T-helper 2 cell treated with Interferon-gamma antibody and Interleukin-4, amounts not matched to agents 5 μg/mL and 100 μg/mL, for 36 hours (primary cell): Measurements from ENCODE around the gene FGD5.
"Not testable (repeated sequence)": the region's sequence is repeated elsewhere in the genome, so short reads cannot be mapped to it uniquely, and the experiment has no call there.

Experiments used
- DNase-seq: peaks from one replicate; pipeline ENCODE4 v3.0.0; 2021; ENCODE audit warnings: low spot score
- H3K27ac Mint-ChIP-seq: one replicate; pipeline ENCODE4 v1.8.0; 2021; ENCODE audit warnings: mild to moderate bottlenecking, mixed read lengths
- H3K27me3 Mint-ChIP-seq: one replicate; pipeline ENCODE4 v1.8.0; 2021; ENCODE audit warnings: low read depth, mixed read lengths
- H3K36me3 Mint-ChIP-seq: one replicate; pipeline ENCODE4 v1.8.0; 2021; ENCODE audit warnings: low read depth, mixed read lengths
- H3K4me1 Mint-ChIP-seq: one replicate; pipeline ENCODE4 v1.8.0; 2021; ENCODE audit warnings: low read depth, mixed read lengths
- H3K4me3 Mint-ChIP-seq: one replicate; pipeline ENCODE4 v1.8.0; 2022; ENCODE audit warnings: mild to moderate bottlenecking, moderate library complexity, mixed read lengths
- H3K9me3 Mint-ChIP-seq: one replicate; pipeline ENCODE4 v1.8.0; 2021; ENCODE audit warnings: mixed read lengths

Gene FGD5

GRCh38 chr3:14903501-14903900 is 84.7 kb downstream of the FGD5 start:
- not testable (repeated sequence) for H3K4me1 Mint-ChIP-seq, H3K27ac Mint-ChIP-seq, H3K9me3 Mint-ChIP-seq, H3K4me3 Mint-ChIP-seq, DNase-seq, H3K36me3 Mint-ChIP-seq
- H3K27me3 Mint-ChIP-seq, result peaks cover 10% of the 10 kb centered on the region

DNA sequence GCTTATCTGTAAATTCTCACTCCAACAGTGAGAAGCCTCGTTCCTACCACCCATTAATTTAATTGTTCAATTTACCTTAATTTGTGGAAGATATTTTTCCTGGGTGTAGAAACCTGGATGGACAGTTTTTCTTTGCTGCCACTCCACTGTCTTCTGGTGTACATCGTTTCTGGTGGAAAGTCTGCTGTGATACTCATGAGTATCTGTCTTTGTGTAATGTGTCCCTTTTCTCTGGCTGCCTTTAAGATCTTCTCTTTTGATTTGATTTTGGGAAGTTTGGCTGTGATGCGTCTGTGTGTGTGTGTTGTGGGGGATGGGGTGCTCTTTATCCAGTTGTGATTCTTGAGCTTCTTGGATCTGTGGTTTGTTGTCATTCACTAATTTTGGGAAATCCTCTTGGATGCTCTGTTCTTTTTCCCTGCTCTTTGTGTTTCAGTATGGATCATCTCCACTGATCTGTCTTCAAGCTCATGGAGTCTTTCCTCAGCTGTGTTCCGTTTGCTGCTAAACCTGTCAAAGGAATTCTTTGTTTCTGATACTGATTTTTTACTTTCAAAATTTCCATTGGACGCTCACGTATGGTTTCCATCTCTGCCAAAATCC is 86.4 kb downstream of the FGD5 start:
- H3K27ac Mint-ChIP-seq, result no peak overlapping the region

DNA sequence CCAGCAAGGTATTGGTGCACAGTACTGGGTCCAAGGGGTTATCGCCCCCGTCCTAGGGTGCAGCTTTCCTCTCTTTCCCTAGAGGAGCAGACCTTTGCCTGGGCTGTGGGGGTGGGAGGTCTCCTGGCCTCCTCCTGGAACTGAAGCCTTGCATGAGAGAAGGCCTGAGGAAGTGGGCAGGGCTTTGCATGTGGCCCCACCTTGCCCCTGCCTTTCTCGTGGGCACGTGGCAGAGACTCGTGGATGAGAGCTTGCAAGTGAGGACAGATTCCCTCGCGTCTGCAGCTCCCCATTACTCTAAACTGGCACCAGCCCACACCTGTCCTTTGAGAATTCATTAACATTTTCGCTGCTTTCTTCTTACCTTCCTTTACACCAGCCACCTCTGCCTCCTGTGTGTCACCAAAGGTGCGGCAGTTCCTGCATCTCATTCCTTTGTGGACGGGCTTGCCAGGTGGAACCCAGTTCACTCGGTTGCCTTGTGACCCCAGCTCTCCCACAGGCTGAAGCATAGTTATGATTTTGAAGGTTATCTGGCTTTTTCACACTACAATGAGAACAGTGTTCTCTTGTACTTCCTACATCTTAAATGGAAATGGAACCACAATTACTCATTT is 87.7 kb downstream of the FGD5 start:
- no peaks in the 10 kb centered on the region for H3K36me3 Mint-ChIP-seq
- peaks cover 6% of the 10 kb centered on the region for H3K9me3 Mint-ChIP-seq
- no peaks in the 10 kb centered on the region for H3K4me1 Mint-ChIP-seq
- peaks cover 11% of the 10 kb centered on the region for H3K27me3 Mint-ChIP-seq
- no peak overlapping the region for H3K27ac Mint-ChIP-seq
- DNase-seq, result no peak
- H3K4me3 Mint-ChIP-seq, result no peak overlapping the region

More for the DNA sequence above, 86.4 kb downstream of the FGD5 start:
- no peaks in the 10 kb centered on the region for H3K4me1 Mint-ChIP-seq
- no peak for DNase-seq
- no peak overlapping the region for H3K4me3 Mint-ChIP-seq
- peaks cover 10% of the 10 kb centered on the region for H3K27me3 Mint-ChIP-seq
- H3K36me3 Mint-ChIP-seq, result no peaks in the 10 kb centered on the region
- peaks cover 6% of the 10 kb centered on the region for H3K9me3 Mint-ChIP-seq

DNA sequence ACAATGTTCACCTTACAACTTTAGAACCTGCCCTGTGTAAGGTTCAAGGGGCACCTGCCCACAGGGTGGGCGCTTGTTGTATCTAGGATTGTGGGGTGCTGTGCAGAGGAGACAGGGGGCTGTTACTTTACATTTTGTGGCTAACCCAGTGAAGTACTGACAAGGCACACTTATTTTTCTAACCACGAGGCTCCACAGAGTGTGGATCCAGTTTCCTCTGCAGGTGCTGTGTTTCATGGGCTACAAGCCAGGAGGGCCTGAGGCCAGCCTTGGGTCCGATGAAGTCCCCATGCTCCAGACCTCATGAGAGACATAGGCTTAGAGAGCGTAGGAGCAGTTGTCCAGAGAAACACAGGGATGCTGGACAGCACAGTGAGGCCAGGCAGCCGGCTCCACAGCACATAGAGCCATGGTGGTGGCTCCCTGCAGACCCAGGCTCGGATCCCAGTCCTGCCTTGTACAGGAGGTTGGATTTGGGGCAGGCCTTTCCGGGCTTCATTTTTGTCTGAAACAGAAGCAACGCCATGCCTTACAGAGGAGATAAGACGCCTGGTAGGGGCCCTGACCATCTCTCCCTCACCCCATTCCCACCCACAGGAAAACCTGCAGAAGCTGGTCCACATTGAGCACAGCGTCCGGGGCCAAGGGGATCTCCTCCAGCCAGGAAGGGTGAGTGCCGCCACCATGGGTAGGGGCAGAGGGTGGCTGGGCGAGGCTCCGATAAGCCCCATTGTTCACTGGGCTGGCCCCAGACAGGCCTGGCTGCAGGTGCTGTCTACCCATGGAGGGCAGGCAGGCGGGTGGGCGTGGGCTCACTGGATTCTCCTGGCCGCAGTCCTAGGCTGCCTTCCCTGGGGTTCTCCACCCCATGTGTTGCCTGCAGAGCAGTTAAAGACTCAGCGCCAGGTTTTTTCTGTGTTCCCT is 88.5 kb downstream of the FGD5 start:
- Mint-ChIP-seq H3K4me1 (no peaks in the 10 kb centered on the region), H3K36me3 (no peaks in the 10 kb centered on the region), H3K4me3 (no peak overlapping the region), H3K9me3 (peaks cover 6% of the 10 kb centered on the region), H3K27ac (no peak overlapping the region), H3K27me3 (peaks cover 11% of the 10 kb centered on the region)
- no peak for DNase-seq

GRCh38 chr3:14909250-14909649 is 90.5 kb downstream of the FGD5 start:
- DNase-seq, result no peak
- Mint-ChIP-seq H3K9me3 (peaks cover 6% of the 10 kb centered on the region), H3K27me3 (peaks cover 11% of the 10 kb centered on the region), H3K27ac (no peak overlapping the region), H3K4me1 (no peaks in the 10 kb centered on the region), H3K4me3 (no peak overlapping the region), H3K36me3 (no peaks in the 10 kb centered on the region)

DNA sequence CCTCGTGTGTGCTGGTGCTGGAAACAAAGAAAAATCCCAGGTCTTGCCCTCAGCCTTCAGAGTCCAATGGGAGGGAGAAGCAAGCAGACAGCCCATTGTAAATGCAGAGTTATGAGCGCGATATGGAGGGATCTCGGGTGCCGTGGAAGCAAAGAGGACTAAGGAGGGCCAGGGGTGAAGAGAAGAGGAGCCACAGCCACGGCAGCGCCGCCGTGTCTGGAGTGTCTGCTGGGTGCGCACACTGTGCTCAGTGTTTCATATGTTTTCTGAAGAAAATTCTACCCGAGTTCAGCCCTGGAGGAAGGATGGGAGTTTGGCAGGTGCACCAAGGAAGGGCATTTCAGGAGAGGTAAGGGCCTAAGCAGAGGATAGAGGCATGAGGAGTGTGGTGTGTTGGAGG is 92.9 kb downstream of the FGD5 start:
- no peak overlapping the region for H3K4me3 Mint-ChIP-seq
- no peaks in the 10 kb centered on the region for H3K9me3 Mint-ChIP-seq
- no peak overlapping the region for H3K27ac Mint-ChIP-seq
- no peaks in the 10 kb centered on the region for H3K4me1 Mint-ChIP-seq
- H3K27me3 Mint-ChIP-seq, result peaks cover 4% of the 10 kb centered on the region
- DNase-seq, result no peak
- H3K36me3 Mint-ChIP-seq, result no peaks in the 10 kb centered on the region

DNA sequence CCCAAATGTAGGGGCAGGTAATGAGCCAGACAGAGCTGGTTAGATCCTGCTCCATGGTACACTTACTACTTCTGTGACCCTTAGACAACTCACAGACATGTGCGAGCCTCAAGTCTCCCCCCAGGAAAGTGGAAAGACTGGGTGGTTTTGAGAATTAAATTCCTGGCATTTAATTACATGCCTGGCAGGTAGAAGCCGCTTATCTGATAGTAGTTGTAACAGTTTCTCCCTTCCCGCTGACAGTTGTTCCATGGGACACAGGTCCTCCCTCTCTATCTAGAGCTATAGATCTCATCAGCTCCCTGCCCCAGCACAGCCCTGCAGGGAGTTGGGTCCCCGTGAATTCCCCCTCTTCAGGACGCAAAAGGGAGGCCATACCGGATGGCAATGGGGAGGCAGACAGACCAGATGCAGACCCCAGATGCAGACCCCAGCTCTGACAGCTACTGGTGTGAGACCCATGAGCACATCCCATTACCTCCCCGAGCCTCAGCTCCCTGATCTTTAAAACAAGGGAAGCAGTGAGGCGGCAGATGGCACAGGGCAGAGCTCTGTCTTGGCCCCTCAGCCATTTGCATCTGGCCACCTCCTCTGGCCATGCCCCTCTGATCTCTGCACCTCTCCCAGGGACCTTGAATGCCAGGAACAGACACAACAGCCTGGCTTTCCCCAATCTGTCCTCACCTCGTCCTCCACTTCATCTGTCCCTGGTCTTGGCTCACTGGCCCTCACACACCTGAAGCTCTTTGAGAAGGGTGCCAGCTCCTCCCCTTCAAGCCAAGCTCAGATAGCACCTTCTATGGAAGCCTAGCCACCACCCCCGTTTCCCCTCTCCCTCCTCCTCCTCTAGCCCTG is 94.5 kb downstream of the FGD5 start:
- Mint-ChIP-seq H3K4me3 (no peak overlapping the region), H3K27me3 (peaks cover 6% of the 10 kb centered on the region), H3K9me3 (no peaks in the 10 kb centered on the region), H3K27ac (no peak overlapping the region), H3K36me3 (no peaks in the 10 kb centered on the region), H3K4me1 (no peaks in the 10 kb centered on the region)
- no peak for DNase-seq

DNA sequence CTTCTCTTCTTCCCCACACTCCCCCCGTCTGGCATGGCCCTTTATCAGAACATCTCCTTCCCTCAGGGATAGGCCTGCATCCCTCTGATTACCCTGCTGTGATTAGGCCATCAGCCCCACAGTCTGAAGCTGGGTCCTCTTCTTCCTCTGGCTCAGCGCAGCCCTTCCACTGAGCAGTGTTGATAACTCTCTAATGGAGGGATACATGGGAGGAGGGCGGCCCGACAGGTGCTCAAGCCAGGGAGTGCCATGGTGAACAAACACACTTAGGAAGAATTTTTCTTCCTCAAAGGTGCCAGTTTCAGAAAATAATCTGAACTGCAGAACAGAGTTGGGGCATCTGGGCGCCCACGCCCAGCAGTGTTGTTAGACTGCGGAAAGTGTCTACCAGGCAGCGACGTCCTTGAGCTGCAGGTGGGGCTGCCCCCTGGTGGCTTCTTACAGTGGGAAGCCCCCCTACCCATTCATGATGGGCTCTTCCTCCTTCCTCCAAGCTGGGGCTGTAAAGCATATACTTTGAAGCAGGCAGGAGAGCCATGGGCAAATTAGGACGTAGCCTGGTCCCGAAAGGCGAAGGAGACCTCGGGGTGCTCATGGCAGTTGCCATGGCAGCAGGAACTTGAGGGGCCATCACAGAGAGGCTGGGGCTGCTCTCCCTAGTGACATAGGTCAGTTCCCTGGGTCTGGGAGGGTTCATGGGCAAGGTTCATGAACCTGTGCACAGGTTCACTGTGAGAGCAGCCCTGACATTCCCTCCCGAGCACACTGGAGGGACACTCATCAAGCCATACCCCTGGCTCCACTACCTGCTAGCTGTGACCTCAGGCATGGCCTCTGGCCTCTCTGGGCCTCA is 95.4 kb downstream of the FGD5 start:
- H3K4me1 Mint-ChIP-seq, result no peaks in the 10 kb centered on the region
- H3K4me3 Mint-ChIP-seq, result no peak overlapping the region
- H3K9me3 Mint-ChIP-seq, result no peaks in the 10 kb centered on the region
- H3K27me3 Mint-ChIP-seq, result peaks cover 6% of the 10 kb centered on the region
- no peak overlapping the region for H3K27ac Mint-ChIP-seq
- no peaks in the 10 kb centered on the region for H3K36me3 Mint-ChIP-seq
- no peak for DNase-seq

GRCh38 chr3:14914779-14915117 is 96.0 kb downstream of the FGD5 start:
- Mint-ChIP-seq H3K27ac (no peak overlapping the region), H3K27me3 (peaks cover 6% of the 10 kb centered on the region), H3K4me3 (no peak overlapping the region), H3K9me3 (no peaks in the 10 kb centered on the region), H3K36me3 (no peaks in the 10 kb centered on the region), H3K4me1 (no peaks in the 10 kb centered on the region)
- no peak for DNase-seq

DNA sequence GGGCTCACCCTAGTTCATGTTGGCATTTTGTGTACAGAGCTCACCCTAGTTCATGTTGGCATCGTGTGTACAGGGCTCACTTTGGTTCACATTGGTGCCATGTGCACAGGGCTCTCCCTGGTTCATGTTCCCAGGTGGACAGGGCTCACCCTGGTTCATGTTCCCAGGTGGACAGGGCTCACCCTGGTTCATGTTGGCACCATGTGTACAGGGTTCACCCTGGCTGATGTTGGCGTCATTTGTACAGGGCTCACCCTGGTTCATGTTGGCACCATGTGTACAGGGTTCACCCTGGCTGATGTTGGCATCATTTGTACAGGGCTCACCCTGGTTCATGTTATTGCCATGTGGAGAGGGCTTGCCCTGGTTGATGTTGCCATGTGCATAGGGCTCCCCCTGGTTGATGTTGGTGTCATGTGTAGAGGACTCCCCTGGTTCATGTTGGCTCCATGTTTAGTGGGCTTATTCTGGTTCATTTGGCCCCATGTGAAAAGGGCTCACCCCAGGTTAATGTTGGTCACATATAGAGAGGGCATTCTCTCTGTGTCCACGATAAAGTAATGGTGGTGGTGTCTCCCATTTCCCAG is 97.0 kb downstream of the FGD5 start:
- peaks cover 6% of the 10 kb centered on the region for H3K27me3 Mint-ChIP-seq
- no peaks in the 10 kb centered on the region for H3K9me3 Mint-ChIP-seq
- no peaks in the 10 kb centered on the region for H3K36me3 Mint-ChIP-seq
- no peak for DNase-seq
- no peak overlapping the region for H3K4me3 Mint-ChIP-seq
- no peaks in the 10 kb centered on the region for H3K4me1 Mint-ChIP-seq
- H3K27ac Mint-ChIP-seq, result no peak overlapping the region

DNA sequence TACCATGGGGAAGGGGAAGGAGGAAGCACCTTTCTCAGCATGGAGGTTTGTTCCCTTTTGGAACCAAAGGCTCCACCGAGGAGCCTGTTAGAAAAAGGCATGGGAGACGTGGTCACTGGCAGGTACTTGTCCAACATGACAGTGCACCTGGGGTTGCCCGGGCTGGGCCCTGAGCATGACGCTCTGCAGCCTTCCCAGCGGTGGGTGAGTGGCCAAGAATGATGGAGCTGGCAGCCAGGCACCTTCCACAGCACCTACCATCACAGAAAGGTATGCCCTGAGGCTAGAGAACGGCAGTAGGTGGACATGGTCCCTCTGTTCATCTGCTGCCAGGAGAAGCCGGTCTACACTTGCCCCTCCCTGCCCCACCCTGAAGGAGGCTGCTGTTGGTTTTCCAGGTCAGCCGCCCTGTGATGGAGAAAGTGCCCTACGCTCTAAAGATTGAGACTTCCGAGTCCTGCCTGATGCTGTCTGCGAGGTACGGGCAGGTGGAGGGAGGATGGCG is 99.6 kb downstream of the FGD5 start:
- H3K4me1 Mint-ChIP-seq, result no peaks in the 10 kb centered on the region
- DNase-seq, result no peak
- no peak overlapping the region for H3K27ac Mint-ChIP-seq
- H3K36me3 Mint-ChIP-seq, result no peaks in the 10 kb centered on the region
- no peaks in the 10 kb centered on the region for H3K9me3 Mint-ChIP-seq
- no peak overlapping the region for H3K4me3 Mint-ChIP-seq
- peaks cover 4% of the 10 kb centered on the region for H3K27me3 Mint-ChIP-seq

- H3K9me3 Mint-ChIP-seq, result no peaks in the 10 kb centered on the region
- DNase-seq, result no peak
- no peaks in the 10 kb centered on the region for H3K4me1 Mint-ChIP-seq
- H3K27me3 Mint-ChIP-seq, result peaks cover 4% of the 10 kb centered on the region
- H3K27ac Mint-ChIP-seq, result no peak overlapping the region
- no peaks in the 10 kb centered on the region for H3K36me3 Mint-ChIP-seq
- no peak overlapping the region for H3K4me3 Mint-ChIP-seq
Observed at GRCh38 chr3:14920536-14920935, 101.8 kb downstream of the FGD5 start.
